ENCODE measurements around the gene HS6ST1.

HS6ST1 gene

GRCh38 chr2:128358941-128359731 lies 40.5 kb upstream of the HS6ST1 start:
- no peaks in the 10 kb centered on the region for H3K27me3 ChIP-seq (ENCODE audit: control insufficient read depth, insufficient read depth, low read length)
- H3K9ac ChIP-seq (ENCODE audit: low read length), result no peak overlapping the region
- no peak overlapping the region for H3K4me3 ChIP-seq (ENCODE audit: low read length)
- H3K9me3 ChIP-seq (ENCODE audit: control insufficient read depth, low read length), result no peaks in the 10 kb centered on the region
- no peaks in the 10 kb centered on the region for H3K36me3 ChIP-seq (ENCODE audit: control insufficient read depth, insufficient read depth, low read length)
- H3K4me1 ChIP-seq (ENCODE audit: control insufficient read depth, insufficient read depth, low read length), result no peaks in the 10 kb centered on the region

GRCh38 chr2:128357506-128358370 lies 39.1 kb upstream of the HS6ST1 start:
- no peak overlapping the region for H3K4me3 ChIP-seq (ENCODE audit: low read length)
- H3K9ac ChIP-seq (ENCODE audit: low read length), result no peak overlapping the region
- no peaks in the 10 kb centered on the region for H3K27me3 ChIP-seq (ENCODE audit: control insufficient read depth, insufficient read depth, low read length)
- no peaks in the 10 kb centered on the region for H3K4me1 ChIP-seq (ENCODE audit: control insufficient read depth, insufficient read depth, low read length)
- no peaks in the 10 kb centered on the region for H3K36me3 ChIP-seq (ENCODE audit: control insufficient read depth, insufficient read depth, low read length)
- H3K9me3 ChIP-seq (ENCODE audit: control insufficient read depth, low read length), result no peaks in the 10 kb centered on the region

- no peaks in the 10 kb centered on the region for H3K9me3 ChIP-seq (ENCODE audit: control insufficient read depth, low read length)
- no peaks in the 10 kb centered on the region for H3K27me3 ChIP-seq (ENCODE audit: control insufficient read depth, insufficient read depth, low read length)
- H3K4me1 ChIP-seq (ENCODE audit: control insufficient read depth, insufficient read depth, low read length), result no peaks in the 10 kb centered on the region
- no peak overlapping the region for H3K4me3 ChIP-seq (ENCODE audit: low read length)
- H3K9ac ChIP-seq (ENCODE audit: low read length), result no peak overlapping the region
- no peaks in the 10 kb centered on the region for H3K36me3 ChIP-seq (ENCODE audit: control insufficient read depth, insufficient read depth, low read length)
Measured at GRCh38 chr2:128356127-128356526, 37.5 kb upstream of the HS6ST1 start.

GRCh38 chr2:128354726-128355470 lies 36.2 kb upstream of the HS6ST1 start:
- H3K4me3 ChIP-seq (ENCODE audit: low read length), result no peak overlapping the region
- H3K36me3 ChIP-seq (ENCODE audit: control insufficient read depth, insufficient read depth, low read length), result no peaks in the 10 kb centered on the region
- no peaks in the 10 kb centered on the region for H3K9me3 ChIP-seq (ENCODE audit: control insufficient read depth, low read length)
- no peaks in the 10 kb centered on the region for H3K27me3 ChIP-seq (ENCODE audit: control insufficient read depth, insufficient read depth, low read length)
- no peaks in the 10 kb centered on the region for H3K4me1 ChIP-seq (ENCODE audit: control insufficient read depth, insufficient read depth, low read length)
- H3K9ac ChIP-seq (ENCODE audit: low read length), result no peak overlapping the region

GRCh38 chr2:128354161-128354560 lies 35.5 kb upstream of the HS6ST1 start:
- no peak overlapping the region for H3K4me3 ChIP-seq (ENCODE audit: low read length)
- no peaks in the 10 kb centered on the region for H3K4me1 ChIP-seq (ENCODE audit: control insufficient read depth, insufficient read depth, low read length)
- H3K36me3 ChIP-seq (ENCODE audit: control insufficient read depth, insufficient read depth, low read length), result no peaks in the 10 kb centered on the region
- H3K9ac ChIP-seq (ENCODE audit: low read length), result no peak overlapping the region
- H3K9me3 ChIP-seq (ENCODE audit: control insufficient read depth, low read length), result no peaks in the 10 kb centered on the region
- H3K27me3 ChIP-seq (ENCODE audit: control insufficient read depth, insufficient read depth, low read length), result no peaks in the 10 kb centered on the region

GRCh38 chr2:128350736-128351135 lies 32.1 kb upstream of the HS6ST1 start:
- H3K4me3 ChIP-seq (ENCODE audit: low read length), result no peak overlapping the region
- H3K36me3 ChIP-seq (ENCODE audit: control insufficient read depth, insufficient read depth, low read length), result no peaks in the 10 kb centered on the region
- no peaks in the 10 kb centered on the region for H3K9me3 ChIP-seq (ENCODE audit: control insufficient read depth, low read length)
- no peaks in the 10 kb centered on the region for H3K27me3 ChIP-seq (ENCODE audit: control insufficient read depth, insufficient read depth, low read length)
- H3K9ac ChIP-seq (ENCODE audit: low read length), result no peak overlapping the region
- H3K4me1 ChIP-seq (ENCODE audit: control insufficient read depth, insufficient read depth, low read length), result peaks cover 4% of the 10 kb centered on the region

GRCh38 chr2:128348701-128349100 lies 30.0 kb upstream of the HS6ST1 start:
- no peaks in the 10 kb centered on the region for H3K36me3 ChIP-seq (ENCODE audit: control insufficient read depth, insufficient read depth, low read length)
- H3K9ac ChIP-seq (ENCODE audit: low read length), result no peak overlapping the region
- H3K4me1 ChIP-seq (ENCODE audit: control insufficient read depth, insufficient read depth, low read length), result peaks cover 4% of the 10 kb centered on the region
- H3K9me3 ChIP-seq (ENCODE audit: control insufficient read depth, low read length), result no peaks in the 10 kb centered on the region
- no peak overlapping the region for H3K4me3 ChIP-seq (ENCODE audit: low read length)
- H3K27me3 ChIP-seq (ENCODE audit: control insufficient read depth, insufficient read depth, low read length), result no peaks in the 10 kb centered on the region

- Histone ChIP-seq H3K4me1 (ENCODE audit: control insufficient read depth, insufficient read depth, low read length) (peaks cover 4% of the 10 kb centered on the region), H3K27me3 (ENCODE audit: control insufficient read depth, insufficient read depth, low read length) (no peaks in the 10 kb centered on the region), H3K9ac (ENCODE audit: low read length) (no peak overlapping the region), H3K36me3 (ENCODE audit: control insufficient read depth, insufficient read depth, low read length) (no peaks in the 10 kb centered on the region), H3K4me3 (ENCODE audit: low read length) (no peak overlapping the region), H3K9me3 (ENCODE audit: control insufficient read depth, low read length) (no peaks in the 10 kb centered on the region)
Measured at GRCh38 chr2:128347701-128348539, 29.3 kb upstream of the HS6ST1 start.

GRCh38 chr2:128347171-128347558 lies 28.5 kb upstream of the HS6ST1 start:
- Histone ChIP-seq H3K9ac (ENCODE audit: low read length) (no peak overlapping the region), H3K36me3 (ENCODE audit: control insufficient read depth, insufficient read depth, low read length) (no peaks in the 10 kb centered on the region), H3K27me3 (ENCODE audit: control insufficient read depth, insufficient read depth, low read length) (no peaks in the 10 kb centered on the region), H3K4me3 (ENCODE audit: low read length) (no peak overlapping the region), H3K9me3 (ENCODE audit: control insufficient read depth, low read length) (no peaks in the 10 kb centered on the region), H3K4me1 (ENCODE audit: control insufficient read depth, insufficient read depth, low read length) (peaks cover 4% of the 10 kb centered on the region)

GRCh38 chr2:128346291-128347170 lies 27.9 kb upstream of the HS6ST1 start:
- Histone ChIP-seq H3K4me3 (ENCODE audit: low read length) (no peak overlapping the region), H3K9ac (ENCODE audit: low read length) (no peak overlapping the region), H3K9me3 (ENCODE audit: control insufficient read depth, low read length) (no peaks in the 10 kb centered on the region), H3K36me3 (ENCODE audit: control insufficient read depth, insufficient read depth, low read length) (no peaks in the 10 kb centered on the region), H3K4me1 (ENCODE audit: control insufficient read depth, insufficient read depth, low read length) (peaks cover 4% of the 10 kb centered on the region), H3K27me3 (ENCODE audit: control insufficient read depth, insufficient read depth, low read length) (no peaks in the 10 kb centered on the region)
